IPS-18c (cell line): Measurements from ENCODE around the gene MYBBP1A.
"Not testable (repeated sequence)": the region's sequence is repeated elsewhere in the genome, so short reads cannot be mapped to it uniquely, and the experiment has no call there.

Source experiments
- H3K4me3 ChIP-seq: 2 replicates; pipeline ENCODE4 v1.7.0; 2013; ENCODE audit warnings: low read depth, mild to moderate bottlenecking, low read length, moderate library complexity; ENCODE audit not compliant: insufficient read depth
- H3K9me3 ChIP-seq: one replicate; pipeline ENCODE4 v1.6.1; 2013; ENCODE audit warnings: mild to moderate bottlenecking, low read length, moderate library complexity; ENCODE audit not compliant: control insufficient read depth, insufficient read depth

MYBBP1A gene

GRCh38 chr17:4593021-4593421, 37.8 kb upstream of the MYBBP1A start:
- no peak overlapping the region for H3K4me3 ChIP-seq

GRCh38 chr17:4592240-4593005, 37.2 kb upstream of the MYBBP1A start:
- H3K4me3 ChIP-seq: no peak overlapping the region
- H3K9me3 ChIP-seq: peaks cover 2% of the 10 kb centered on the region

More at GRCh38 chr17:4593021-4593421, 37.8 kb upstream of the MYBBP1A start:
- H3K9me3 ChIP-seq: peaks cover 2% of the 10 kb centered on the region

DNA sequence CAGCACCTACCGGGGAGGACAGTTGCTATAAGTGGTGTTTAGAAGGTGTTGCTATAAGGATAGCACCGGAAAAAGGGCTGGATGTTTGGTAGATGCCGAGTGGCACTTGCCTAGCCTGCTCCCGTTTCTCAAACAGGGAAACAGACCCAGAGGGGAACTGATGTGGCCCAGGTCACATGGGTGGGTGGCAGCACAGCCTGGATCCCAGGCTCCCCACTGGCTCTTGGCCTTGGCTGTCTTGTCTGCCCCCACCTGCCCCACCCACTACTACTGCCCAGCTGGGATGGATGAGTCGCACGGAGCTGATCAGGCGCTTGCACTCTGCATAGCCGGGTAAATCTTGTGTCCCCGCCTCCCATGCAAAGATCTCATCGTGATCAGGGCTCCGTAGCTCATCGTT, 36.3 kb upstream of the MYBBP1A start:
- Histone ChIP-seq H3K9me3 (peaks cover 2% of the 10 kb centered on the region), H3K4me3 (no peak overlapping the region)

DNA sequence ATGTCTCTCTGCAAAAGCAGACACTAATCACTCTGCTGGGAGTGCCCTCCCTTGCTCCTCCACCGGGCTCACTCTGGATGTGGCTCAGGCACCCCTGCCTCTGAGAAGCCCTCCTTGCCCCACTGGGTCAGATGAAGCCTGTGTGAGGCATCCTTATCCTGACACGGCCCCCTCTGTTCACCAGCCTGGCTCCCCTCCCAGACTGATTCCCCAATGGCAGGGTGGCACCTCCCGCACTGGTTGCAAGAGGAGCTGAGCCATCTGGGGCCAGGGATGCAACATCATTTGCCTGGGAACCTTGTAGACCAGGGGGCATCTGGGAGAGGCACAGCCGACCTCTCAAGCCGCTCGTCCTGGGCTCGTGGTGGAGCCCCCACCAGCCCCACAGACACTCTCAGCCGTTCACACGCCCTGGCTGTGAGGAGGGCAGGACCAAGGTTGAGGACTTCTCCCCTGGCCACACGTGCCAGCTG, 35.8 kb upstream of the MYBBP1A start:
- peaks cover 2% of the 10 kb centered on the region for H3K9me3 ChIP-seq
- no peak overlapping the region for H3K4me3 ChIP-seq

DNA sequence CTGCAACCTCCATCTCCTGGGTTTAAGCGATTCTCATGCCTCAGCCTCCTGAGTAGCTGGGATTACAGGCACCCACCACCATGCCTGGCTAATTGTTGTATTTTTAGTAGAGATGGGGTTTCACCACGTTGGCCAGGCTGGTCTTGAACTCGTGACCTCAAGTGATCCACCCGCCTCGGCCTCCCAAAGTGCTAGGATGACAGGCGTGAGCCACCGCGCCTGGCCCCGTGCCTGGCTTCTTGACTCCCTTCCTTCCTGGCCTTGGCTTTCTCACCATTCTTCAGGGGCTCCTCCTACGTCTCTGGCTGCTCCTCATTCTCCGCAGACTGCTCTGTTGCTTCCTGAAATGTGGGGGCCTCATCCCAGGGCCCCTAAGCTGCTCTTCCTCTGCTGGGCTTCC, 34.9 kb upstream of the MYBBP1A start:
- not testable (repeated sequence) for H3K4me3 ChIP-seq, H3K9me3 ChIP-seq

GRCh38 chr17:4588898-4589625, 33.9 kb upstream of the MYBBP1A start:
- no peaks in the 10 kb centered on the region for H3K9me3 ChIP-seq

DNA sequence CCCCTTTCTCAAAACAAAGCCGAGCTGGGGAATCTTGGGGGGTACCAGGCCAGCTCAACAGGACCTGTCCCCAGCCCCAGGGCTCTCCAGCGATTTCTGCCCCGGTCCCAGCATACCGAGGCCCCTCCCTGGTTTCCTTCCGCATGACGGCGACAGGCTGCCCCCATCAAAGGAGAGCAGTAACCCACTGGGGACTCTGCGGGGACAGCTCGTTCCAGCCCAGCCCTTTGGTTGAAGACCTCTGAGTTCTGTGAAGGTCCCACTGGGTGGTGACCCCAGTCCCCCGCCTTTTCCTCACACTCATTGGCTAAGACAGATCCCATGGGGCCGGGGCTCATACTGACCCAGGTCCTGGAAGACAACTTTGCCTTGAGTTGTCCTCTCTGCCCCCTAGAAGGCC, 33.2 kb upstream of the MYBBP1A start:
- Histone ChIP-seq H3K9me3 (no peaks in the 10 kb centered on the region), H3K4me3 (no peak overlapping the region)

More at GRCh38 chr17:4588898-4589625, 33.9 kb upstream of the MYBBP1A start:
- H3K4me3 ChIP-seq: no peak overlapping the region

- H3K9me3 ChIP-seq: no peaks in the 10 kb centered on the region
- H3K4me3 ChIP-seq: no peak overlapping the region
These were observed 32.6 kb upstream of the MYBBP1A start for GRCh38 chr17:4587803-4588202.

GRCh38 chr17:4587195-4587594, 32.0 kb upstream of the MYBBP1A start:
- Histone ChIP-seq H3K4me3 (no peak overlapping the region), H3K9me3 (no peaks in the 10 kb centered on the region)

- no peaks in the 10 kb centered on the region for H3K9me3 ChIP-seq
These were observed 30.9 kb upstream of the MYBBP1A start for GRCh38 chr17:4586043-4586442.

GRCh38 chr17:4585638-4585994, 30.4 kb upstream of the MYBBP1A start:
- H3K9me3 ChIP-seq: no peaks in the 10 kb centered on the region
- no peak overlapping the region; the same call in 1 of the 2 replicates for H3K4me3 ChIP-seq

More at GRCh38 chr17:4586043-4586442, 30.9 kb upstream of the MYBBP1A start:
- no peak overlapping the region for H3K4me3 ChIP-seq

GRCh38 chr17:4584917-4585637, 29.9 kb upstream of the MYBBP1A start:
- H3K4me3 ChIP-seq: peak overlapping the region; percentile 66

DNA sequence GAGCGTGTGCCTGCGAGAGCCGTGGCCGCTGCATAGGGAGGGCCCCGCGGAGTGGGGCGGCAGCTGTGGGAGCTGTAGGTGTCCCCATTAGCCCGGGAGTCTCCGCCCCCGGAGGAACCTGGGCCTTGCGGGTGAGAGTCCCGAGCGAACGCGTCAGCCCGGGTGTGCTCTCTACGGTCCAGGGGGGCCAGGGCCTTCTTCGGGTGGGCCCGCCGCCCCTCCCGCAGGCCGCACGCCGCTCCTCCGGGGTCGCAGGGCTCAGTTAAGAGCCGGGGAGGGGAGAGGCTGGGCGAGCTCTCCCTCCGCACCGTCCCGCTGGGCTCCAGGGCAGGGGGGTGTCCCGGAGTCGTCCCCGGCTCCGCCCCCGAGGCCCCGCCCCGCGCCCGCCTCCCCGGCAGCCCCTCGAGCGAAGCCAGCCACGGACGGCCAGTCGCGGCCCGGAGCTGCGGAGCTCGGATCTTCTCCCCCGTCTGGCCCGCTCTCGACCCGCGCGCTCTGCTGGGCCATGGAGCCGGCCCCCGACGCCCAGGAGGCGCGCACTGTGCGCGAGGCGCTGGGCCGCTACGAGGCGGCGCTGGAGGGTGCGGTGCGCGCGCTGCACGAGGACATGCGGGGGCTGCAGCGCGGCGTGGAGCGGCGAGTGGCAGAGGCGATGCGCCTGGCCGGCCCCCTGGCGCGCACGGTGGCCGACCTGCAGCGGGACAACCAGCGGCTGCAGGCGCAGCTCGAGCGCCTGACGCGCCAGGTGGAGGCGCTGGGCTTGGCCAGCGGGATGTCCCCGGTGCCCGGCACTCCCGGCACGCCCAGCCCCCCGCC, 29.1 kb upstream of the MYBBP1A start, which contains the start of gene SMTNL2:
Gene SMTNL2, plus strand, starts transcription at position 429 of the 816 bp plus-strand sequence. Its CDS starts 77 bp downstream, at position 506.
- Histone ChIP-seq H3K4me3 (peak within 1 kb of the TSS; percentile 66), H3K9me3 (no peaks in the 10 kb centered on the region)

More at GRCh38 chr17:4584917-4585637, 29.9 kb upstream of the MYBBP1A start:
- no peaks in the 10 kb centered on the region for H3K9me3 ChIP-seq

GRCh38 chr17:4583782-4584100, 28.6 kb upstream of the MYBBP1A start:
- Histone ChIP-seq H3K4me3 (peak overlapping the region; percentile 66), H3K9me3 (no peaks in the 10 kb centered on the region)

DNA sequence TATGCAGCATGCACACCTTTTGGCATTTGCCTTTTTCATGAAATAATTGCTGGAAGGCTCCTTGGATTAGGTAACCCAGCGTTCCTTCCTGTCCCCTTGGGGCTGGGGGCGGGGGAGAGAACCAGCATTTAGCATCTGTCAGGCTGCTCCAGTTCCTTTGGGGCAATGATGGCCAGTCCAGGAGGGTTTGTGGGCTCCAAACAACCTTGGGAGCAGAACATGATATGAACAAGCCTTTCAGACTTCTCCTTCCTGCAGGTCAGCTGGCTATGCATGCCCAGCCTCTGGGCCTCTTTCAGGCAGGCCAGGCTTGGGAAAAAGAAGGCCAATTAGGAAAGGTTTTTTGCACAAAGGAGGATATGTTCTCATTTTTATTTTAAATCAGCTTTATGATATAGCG, 28.0 kb upstream of the MYBBP1A start:
- H3K4me3 ChIP-seq: 0 out of 2 replicates have a peak overlapping the region, but pooled peaks have one; percentile 66
- no peaks in the 10 kb centered on the region for H3K9me3 ChIP-seq

GRCh38 chr17:4582691-4583090, 27.5 kb upstream of the MYBBP1A start:
- no peaks in the 10 kb centered on the region for H3K9me3 ChIP-seq
- no peak overlapping the region for H3K4me3 ChIP-seq

DNA sequence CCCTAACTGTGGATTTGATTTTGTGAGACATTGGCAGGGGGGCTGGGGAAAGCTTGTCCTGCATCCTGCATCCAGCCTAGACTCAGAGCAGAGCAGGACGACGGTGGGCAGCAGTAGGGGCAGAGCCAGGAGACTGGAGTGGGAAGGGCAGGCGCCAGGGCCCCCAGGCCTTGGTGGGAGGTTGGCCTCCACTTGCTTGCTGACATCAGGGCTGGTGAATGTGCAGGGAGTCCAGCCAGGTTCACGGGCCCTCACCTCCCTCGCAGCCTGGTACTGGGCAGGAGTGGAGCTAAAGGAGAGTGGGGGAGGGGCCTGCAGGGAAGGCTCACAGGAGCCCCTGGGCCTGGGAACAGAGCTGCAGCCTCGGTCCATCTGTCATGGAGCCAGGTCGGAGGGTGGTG, 26.9 kb upstream of the MYBBP1A start:
- H3K4me3 ChIP-seq: no peak overlapping the region
- H3K9me3 ChIP-seq: no peaks in the 10 kb centered on the region
